OCI-LY3 (cell line): ENCODE data around the gene KCNMA1.

Experiments used
- CTCF ChIP-seq: fragments of 200-600, 300-600 bp; sonication (generic); IDR thresholded peaks from 2 replicates; pipeline ENCODE4 v1.5.1; 2014; ENCODE audit warnings: antibody characterized with exemption, low read length, low read depth
- EZH2phosphoT487 ChIP-seq: fragments of 200-600 bp; shearing (Covaris generic); IDR thresholded peaks from 2 replicates; pipeline ENCODE4 v1.6.1; 2018; ENCODE audit warnings: antibody characterized with exemption, mixed run types, low read depth

GRCh38 chr10:76910184-76910962 lies 727.2 kb downstream of the KCNMA1 start:
- TF ChIP-seq CTCF (no peak), EZH2phosphoT487 (no peak)
